Endodermal cell (in vitro differentiated cells): ENCODE results near the gene GRIK4. TPM values are rescaled to one million over a fixed set of nuclear protein-coding genes. Genes with fewer than 3 reads are reported as not detected.

Experiments used
- DNase-seq: peaks from one replicate; pipeline ENCODE4 v3.0.0-alpha.2; 2017
- H3K27ac ChIP-seq: 2 replicates; pipeline ENCODE4 v1.5.1; 2013; ENCODE audit warnings: mild to moderate bottlenecking, low read depth, low read length, moderate library complexity
- H3K27me3 ChIP-seq: 2 replicates; pipeline ENCODE4 v1.6.1; 2013; ENCODE audit warnings: mild to moderate bottlenecking, low read length, moderate library complexity; ENCODE audit not compliant: insufficient read depth, control insufficient read depth, poor library complexity, severe bottlenecking
- H3K36me3 ChIP-seq: 2 replicates; pipeline ENCODE4 v1.7.0; 2013; ENCODE audit warnings: mild to moderate bottlenecking, low read length, moderate library complexity; ENCODE audit not compliant: control insufficient read depth, insufficient read depth
- H3K4me1 ChIP-seq: one replicate; pipeline ENCODE4 v1.7.0; 2013; ENCODE audit warnings: low read length; ENCODE audit not compliant: control insufficient read depth, insufficient read depth
- H3K4me3 ChIP-seq: 2 replicates; pipeline ENCODE4 v1.5.1; 2013; ENCODE audit warnings: mild to moderate bottlenecking, low read length, moderate library complexity
- H3K9ac ChIP-seq: 2 replicates; pipeline ENCODE4 v1.6.1; 2013; ENCODE audit warnings: mild to moderate bottlenecking, low read length, moderate library complexity; ENCODE audit not compliant: poor library complexity, severe bottlenecking; ENCODE audit errors: extremely low read depth
- H3K9me3 ChIP-seq: 2 replicates; pipeline ENCODE4 v1.6.1; 2013; ENCODE audit warnings: mild to moderate bottlenecking, low read length, moderate library complexity; ENCODE audit not compliant: control insufficient read depth
- H3K27ac Mint-ChIP-seq: 2 replicates; pipeline ENCODE4 v1.8.0; 2020; ENCODE audit warnings: mixed read lengths
- H3K27me3 Mint-ChIP-seq: 2 replicates; pipeline ENCODE4 v1.8.0; 2021; ENCODE audit warnings: mild to moderate bottlenecking, mixed read lengths; ENCODE audit not compliant: insufficient read depth
- H3K36me3 Mint-ChIP-seq: 2 replicates; pipeline ENCODE4 v1.8.0; 2020; ENCODE audit warnings: low read depth, mixed read lengths
- H3K4me1 Mint-ChIP-seq: 2 replicates; pipeline ENCODE4 v1.8.0; 2020; ENCODE audit warnings: mixed read lengths
- H3K4me3 Mint-ChIP-seq: 2 replicates; pipeline ENCODE4 v1.8.0; 2020; ENCODE audit warnings: mild to moderate bottlenecking, moderate library complexity, mixed read lengths
- H3K9me3 Mint-ChIP-seq: 2 replicates; pipeline ENCODE4 v1.8.0; 2020; ENCODE audit warnings: mild to moderate bottlenecking, mixed read lengths
- CTCF ChIP-seq: fragments of 200-600 bp; sonication (generic); conservative IDR thresholded peaks from 2 replicates; pipeline ENCODE4 v1.5.0; 2021; ENCODE audit warnings: antibody characterized with exemption, mild to moderate bottlenecking
- WGBS, 2 experiments: methylation state at CpG; one replicate each; pipeline versions ENCODE4 v1.1.5 to v1.1.7; 2013; ENCODE audit warnings: missing lambda C conversion rate in 2 of 2, mixed read lengths in 1 of 2; ENCODE audit not compliant: insufficient coverage in 1 of 2, insufficient read length in 1 of 2; 5-methylcytosine and 5-hydroxymethylcytosine counted together
- total RNA-seq, 2 donors: library from RNA; stranded (reverse); fragmentation: NEBNext Ultra II Directional in 1 of 2; extraction: Animal tissue kit (Norgen Biotek cat#: 25700) in 1 of 2; gene quantifications; 2 replicates in 1 of 2; 3 replicates in 1 of 2; pipeline ENCODE4 v1.2.1, GENCODE V29; 2021

The GRIK4 gene
- total RNA-seq, 2 donors from 2014 or later = 1.7 to 3.5 TPM

DNA sequence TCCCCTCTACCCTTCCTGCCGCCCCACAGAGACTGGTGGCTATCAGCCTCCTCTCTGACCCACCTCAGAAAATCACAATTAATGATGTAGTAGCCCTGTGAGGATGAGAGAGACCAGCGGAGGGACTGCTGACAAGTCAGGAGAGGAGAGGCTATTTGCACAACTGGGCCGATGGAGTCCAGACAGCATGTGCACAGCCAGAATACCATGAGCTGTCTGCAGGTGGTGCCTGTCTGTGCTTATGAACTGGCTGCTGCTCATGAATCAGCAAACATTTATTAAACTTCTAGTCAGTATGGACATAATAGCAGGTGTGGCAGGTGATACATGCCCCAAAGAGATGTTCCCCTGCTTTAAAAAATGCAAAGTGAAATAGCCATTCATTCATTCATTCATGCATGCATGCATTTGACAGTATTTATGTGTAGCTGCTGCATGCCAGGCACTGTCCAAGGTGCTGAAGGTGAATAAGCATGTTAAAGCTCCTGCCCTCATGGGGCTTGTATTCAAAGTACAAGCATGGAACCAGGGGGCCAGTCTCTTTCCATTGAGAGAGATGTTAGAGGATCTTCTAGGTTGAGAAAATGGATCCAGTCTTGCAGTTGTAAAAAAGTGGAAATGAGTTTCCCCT, 141.3 kb downstream of the GRIK4 start:
- no peaks in the 10 kb centered on the region for H3K36me3 ChIP-seq
- peaks cover 49% of the 10 kb centered on the region for H3K27me3 ChIP-seq
- no peaks in the 10 kb centered on the region for H3K9me3 ChIP-seq
- peaks cover 64% of the 10 kb centered on the region for H3K27me3 Mint-ChIP-seq
- H3K9ac ChIP-seq = no peak overlapping the region
- no peaks in the 10 kb centered on the region for H3K4me1 ChIP-seq
- no peak overlapping the region for H3K4me3 ChIP-seq
- H3K9me3 Mint-ChIP-seq = no peaks in the 10 kb centered on the region
- no peak overlapping the region for H3K27ac ChIP-seq
- peaks cover 11% of the 10 kb centered on the region for H3K4me1 Mint-ChIP-seq
- 88 to 89% methylated on average over 3 of the region's 3 CpGs for WGBS, 2 experiments
- H3K27ac Mint-ChIP-seq = no peak overlapping the region
- H3K36me3 Mint-ChIP-seq = no peaks in the 10 kb centered on the region
- no peak overlapping the region for H3K4me3 Mint-ChIP-seq
- no peak for TF ChIP-seq CTCF
- no peak for DNase-seq

DNA sequence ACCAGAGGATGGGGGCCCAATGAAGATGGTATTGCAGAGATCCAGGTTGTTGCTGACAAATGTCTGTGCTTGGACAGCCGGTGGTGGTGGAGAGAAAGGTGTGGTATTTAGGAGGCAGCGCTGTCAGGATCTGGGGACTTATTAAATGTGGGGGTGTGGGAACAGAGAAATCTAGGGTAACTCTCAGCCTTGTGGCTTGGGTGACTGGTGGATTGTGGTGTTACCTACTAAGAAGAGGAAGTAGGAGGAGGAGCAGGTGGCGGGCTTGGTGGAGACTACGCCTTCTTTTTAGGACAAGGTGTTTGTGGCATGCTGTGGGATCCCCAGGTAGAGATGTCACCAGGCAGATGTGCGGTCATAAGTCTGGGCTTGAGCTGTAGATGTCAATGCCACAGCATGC, 144.0 kb downstream of the GRIK4 start:
- Mint-ChIP-seq H3K4me1 (peaks cover 6% of the 10 kb centered on the region), H3K27ac (no peak overlapping the region), H3K4me3 (no peak overlapping the region), H3K27me3 (peaks cover 38% of the 10 kb centered on the region), H3K9me3 (no peaks in the 10 kb centered on the region), H3K36me3 (no peaks in the 10 kb centered on the region)
- H3K9me3 ChIP-seq = no peaks in the 10 kb centered on the region
- H3K36me3 ChIP-seq = no peaks in the 10 kb centered on the region
- WGBS, 2 experiments = 94 to 100% methylated on average over 2 to 5 of the region's 5 CpGs
- no peak for TF ChIP-seq CTCF
- H3K4me3 ChIP-seq = no peak overlapping the region
- H3K4me1 ChIP-seq = no peaks in the 10 kb centered on the region
- peaks cover 22% of the 10 kb centered on the region for H3K27me3 ChIP-seq
- no peak overlapping the region for H3K9ac ChIP-seq
- no peak for DNase-seq
- H3K27ac ChIP-seq = no peak overlapping the region

- H3K9ac ChIP-seq = no peak overlapping the region
- peaks cover 20% of the 10 kb centered on the region for H3K27me3 Mint-ChIP-seq
- peaks cover 6% of the 10 kb centered on the region for H3K4me1 ChIP-seq
- no peaks in the 10 kb centered on the region for H3K36me3 Mint-ChIP-seq
- H3K4me3 Mint-ChIP-seq = no peak overlapping the region
- H3K4me3 ChIP-seq = no peak overlapping the region
- no peaks in the 10 kb centered on the region for H3K9me3 ChIP-seq
- no peak overlapping the region for H3K27ac ChIP-seq
- no peak overlapping the region for H3K27ac Mint-ChIP-seq
- H3K9me3 Mint-ChIP-seq = no peaks in the 10 kb centered on the region
- no peak for DNase-seq
- peaks cover 8% of the 10 kb centered on the region for H3K4me1 Mint-ChIP-seq
- no peak for TF ChIP-seq CTCF
- WGBS, 2 experiments = 92 to 94% methylated on average over 2 to 5 of the region's 6 CpGs
- H3K36me3 ChIP-seq = no peaks in the 10 kb centered on the region
- peaks cover 5% of the 10 kb centered on the region for H3K27me3 ChIP-seq
Measured at GRCh38 chr11:120657306-120658070, 145.9 kb downstream of the GRIK4 start.
